NCI-H69 (cell line): ENCODE results near the gene ZMYM5.
"Not testable (repeated sequence)": the region's sequence is repeated elsewhere in the genome, so short reads cannot be mapped to it uniquely, and the experiment has no call there.

ENCODE experiments used
- DNase-seq: peaks from one replicate; lab custom pipeline; 2025; lab: John Stamatoyannopoulos, UW

The ZMYM5 gene

GRCh38 chr13:19818223-19818842 lies 45.1 kb downstream of the ZMYM5 start:
- peak; percentile 0 for DNase-seq

- no peak for DNase-seq
Measured at GRCh38 chr13:19817510-19818158, 45.8 kb downstream of the ZMYM5 start.

GRCh38 chr13:19817106-19817505 lies 46.3 kb downstream of the ZMYM5 start:
- DNase-seq, result no peak

- not testable (repeated sequence) for DNase-seq
Measured at GRCh38 chr13:19815842-19816241, 47.6 kb downstream of the ZMYM5 start.

GRCh38 chr13:19810996-19811881 lies 52.2 kb downstream of the ZMYM5 start:
- DNase-seq, result no peak

- DNase-seq, result no peak
Measured at GRCh38 chr13:19810151-19810550, 53.3 kb downstream of the ZMYM5 start.

- no peak for DNase-seq
Measured at GRCh38 chr13:19805765-19806164, 57.7 kb downstream of the ZMYM5 start.

- no peak for DNase-seq
Measured at GRCh38 chr13:19795956-19796355, 67.5 kb downstream of the ZMYM5 start.

- no peak for DNase-seq
Measured at GRCh38 chr13:19794631-19795030, 68.8 kb downstream of the ZMYM5 start.

- no peak for DNase-seq
Measured at GRCh38 chr13:19791953-19792537, 71.4 kb downstream of the ZMYM5 start.

- peak; percentile 90 for DNase-seq
Measured at GRCh38 chr13:19782727-19783682, 80.4 kb downstream of the ZMYM5 start, which contains the start of gene PSPC1. Gene PSPC1 (minus strand): TSS chr13:19782945. CDS start chr13:19782757, 188 bp downstream.

- peak; percentile 60 for DNase-seq
Measured at GRCh38 chr13:19782049-19782726, 81.3 kb downstream of the ZMYM5 start.

GRCh38 chr13:19781526-19781925 lies 81.9 kb downstream of the ZMYM5 start:
- peak; percentile 18 for DNase-seq

- not testable (repeated sequence) for DNase-seq
Measured at GRCh38 chr13:19780753-19781418, 82.6 kb downstream of the ZMYM5 start.
